ENCODE results near the gene DPM2. TPM values are rescaled to one million over a fixed set of nuclear protein-coding genes. Genes with fewer than 3 reads are reported as not detected.

The DPM2 gene
- total RNA-seq, 1 donor from 2014 or later = 34.0 TPM

DNA sequence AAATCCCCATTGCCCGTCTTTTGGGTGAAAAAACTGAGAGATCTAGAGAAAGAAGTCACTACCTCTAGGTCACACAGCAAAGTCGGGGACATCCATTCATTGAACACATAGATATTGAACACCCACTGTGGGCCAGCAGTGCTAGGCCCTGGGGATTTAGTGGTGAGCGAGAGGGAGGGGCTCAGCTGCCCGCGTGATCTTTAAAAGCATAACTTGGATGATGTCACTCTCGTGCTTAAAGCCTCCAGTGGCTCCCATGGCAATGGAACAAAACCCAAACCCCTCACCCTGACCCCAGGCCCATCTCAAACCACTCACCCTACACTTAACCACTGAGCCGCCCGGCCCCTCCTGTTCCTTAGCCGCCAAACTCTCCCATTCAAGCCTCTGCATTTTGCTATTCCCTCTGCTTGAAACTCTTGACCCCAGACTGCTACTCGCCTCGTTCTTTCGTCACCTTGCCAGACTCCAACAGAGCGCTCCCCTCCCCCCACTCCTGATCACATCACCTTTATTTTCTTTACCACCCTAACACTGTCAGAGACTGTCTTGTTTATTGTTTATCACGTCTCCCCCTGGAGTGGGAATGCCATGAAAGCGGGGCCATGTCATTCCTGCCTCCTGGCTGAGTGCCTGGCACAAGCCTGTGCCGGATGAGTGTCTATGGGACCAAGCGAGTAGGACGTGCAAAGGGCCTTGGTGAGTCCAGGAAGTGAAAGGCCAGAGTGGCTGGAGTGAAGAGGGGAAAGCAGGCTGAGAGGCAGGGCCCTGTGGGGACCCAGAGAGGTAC is 6.4 kb downstream of the DPM2 start:
- peaks cover 2% of the 10 kb centered on the region for H3K36me3 Mint-ChIP-seq (ENCODE audit: insufficient read depth)
- no peak for DNase-seq (ENCODE audit: low spot score, unreplicated experiment)
- H3K9me3 Mint-ChIP-seq (ENCODE audit: low read depth) = no peaks in the 10 kb centered on the region
- H3K27me3 Mint-ChIP-seq = peaks cover 36% of the 10 kb centered on the region
- TF ChIP-seq, protein P1, sequence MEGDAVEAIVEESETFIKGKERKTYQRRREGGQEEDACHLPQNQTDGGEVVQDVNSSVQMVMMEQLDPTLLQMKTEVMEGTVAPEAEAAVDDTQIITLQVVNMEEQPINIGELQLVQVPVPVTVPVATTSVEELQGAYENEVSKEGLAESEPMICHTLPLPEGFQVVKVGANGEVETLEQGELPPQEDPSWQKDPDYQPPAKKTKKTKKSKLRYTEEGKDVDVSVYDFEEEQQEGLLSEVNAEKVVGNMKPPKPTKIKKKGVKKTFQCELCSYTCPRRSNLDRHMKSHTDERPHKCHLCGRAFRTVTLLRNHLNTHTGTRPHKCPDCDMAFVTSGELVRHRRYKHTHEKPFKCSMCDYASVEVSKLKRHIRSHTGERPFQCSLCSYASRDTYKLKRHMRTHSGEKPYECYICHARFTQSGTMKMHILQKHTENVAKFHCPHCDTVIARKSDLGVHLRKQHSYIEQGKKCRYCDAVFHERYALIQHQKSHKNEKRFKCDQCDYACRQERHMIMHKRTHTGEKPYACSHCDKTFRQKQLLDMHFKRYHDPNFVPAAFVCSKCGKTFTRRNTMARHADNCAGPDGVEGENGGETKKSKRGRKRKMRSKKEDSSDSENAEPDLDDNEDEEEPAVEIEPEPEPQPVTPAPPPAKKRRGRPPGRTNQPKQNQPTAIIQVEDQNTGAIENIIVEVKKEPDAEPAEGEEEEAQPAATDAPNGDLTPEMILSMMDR (IDR thresholded peaks at IDR 0.05; ENCODE audit: unreplicated experiment) = no peak
- peaks cover 9% of the 10 kb centered on the region for H3K4me1 Mint-ChIP-seq (ENCODE audit: low read depth)
- peak overlapping the region; percentile 65 for H3K4me3 Mint-ChIP-seq (ENCODE audit: low read depth)
- H3K27ac Mint-ChIP-seq = peak overlapping the region; percentile 82

DNA sequence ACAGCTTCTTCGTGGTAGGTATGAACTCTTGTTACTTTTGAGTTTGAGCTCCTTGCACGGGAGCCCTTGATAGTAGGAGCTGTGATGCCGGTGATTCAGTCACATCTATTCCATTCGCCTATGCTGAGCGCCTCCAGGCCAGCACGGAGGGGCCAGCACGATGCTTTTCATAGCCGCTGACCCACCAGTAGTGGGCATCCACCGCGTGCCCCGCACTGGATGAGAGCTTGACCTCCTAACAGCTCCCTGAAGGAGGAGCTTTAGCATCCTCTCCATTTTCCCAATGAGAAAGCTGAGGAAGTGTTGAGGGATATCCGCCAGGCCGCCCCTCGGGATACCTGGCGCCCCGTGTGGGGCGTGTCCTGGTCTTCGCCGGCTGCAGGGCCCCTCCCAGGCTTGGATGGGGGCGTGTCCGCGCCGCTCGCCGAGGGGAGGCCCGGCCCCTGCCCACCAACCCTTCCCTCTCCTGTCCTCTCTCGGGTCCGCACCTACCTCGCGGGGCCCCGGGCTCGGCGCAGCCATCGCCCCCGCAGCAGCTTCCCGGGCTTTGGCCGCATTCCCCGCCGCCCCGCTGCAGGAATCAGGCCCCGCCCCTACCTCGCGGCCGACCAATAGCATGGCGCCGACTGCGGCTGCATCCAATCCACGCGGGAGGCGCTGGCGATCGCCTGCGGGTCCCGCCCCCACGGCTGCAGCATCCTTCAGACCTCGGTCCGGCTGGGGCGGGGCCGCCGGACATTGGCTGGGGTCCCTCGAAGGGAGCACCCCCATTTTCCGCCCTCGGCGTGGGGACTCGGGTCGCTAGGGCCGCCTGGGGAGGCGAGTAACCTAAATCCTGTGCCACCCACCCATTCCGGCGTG is 7.2 kb downstream of the DPM2 start, which contains the start of gene PIP5KL1:
Gene PIP5KL1 (minus strand): TSS at position 547 of the 861 bp plus-strand sequence. CDS start 25 bp downstream, at position 522.
- TF ChIP-seq, protein P1 (IDR thresholded peaks at IDR 0.05; ENCODE audit: unreplicated experiment) = peak; percentile 28
- DNase-seq (ENCODE audit: low spot score, unreplicated experiment) = peak; percentile 75
- peaks cover 5% of the 10 kb centered on the region for H3K4me1 Mint-ChIP-seq (ENCODE audit: low read depth)
- H3K9me3 Mint-ChIP-seq (ENCODE audit: low read depth) = no peaks in the 10 kb centered on the region
- H3K27ac Mint-ChIP-seq = peak within 1 kb of the TSS; percentile 82
- peaks cover 44% of the 10 kb centered on the region for H3K27me3 Mint-ChIP-seq
- peaks cover 2% of the 10 kb centered on the region for H3K36me3 Mint-ChIP-seq (ENCODE audit: insufficient read depth)
- peak within 1 kb of the TSS; percentile 65 for H3K4me3 Mint-ChIP-seq (ENCODE audit: low read depth)

DNA sequence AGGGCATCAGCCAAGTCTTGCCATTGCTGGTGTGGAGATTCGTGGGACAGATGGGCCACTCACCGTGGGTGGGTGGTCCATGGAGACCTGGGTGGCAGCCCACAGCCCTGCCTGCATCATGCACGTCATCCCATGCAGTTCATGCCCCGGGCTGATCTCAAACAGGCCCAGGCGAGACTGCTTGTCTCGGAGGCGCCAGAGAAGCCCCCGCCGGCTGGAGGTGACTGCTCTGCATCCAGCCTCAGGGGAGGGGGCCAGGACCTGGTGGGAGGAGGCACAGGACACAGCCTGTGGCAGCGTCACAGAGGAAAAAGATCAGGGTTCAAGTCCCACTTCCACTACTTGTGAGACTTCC is 8.1 kb downstream of the DPM2 start:
- TF ChIP-seq, protein P1 (IDR thresholded peaks at IDR 0.05; ENCODE audit: unreplicated experiment) = no peak
- H3K27me3 Mint-ChIP-seq = peaks cover 51% of the 10 kb centered on the region
- no peak for DNase-seq (ENCODE audit: low spot score, unreplicated experiment)
- peak overlapping the region; percentile 41 for H3K4me3 Mint-ChIP-seq (ENCODE audit: low read depth)
- H3K27ac Mint-ChIP-seq = no peak overlapping the region
- H3K9me3 Mint-ChIP-seq (ENCODE audit: low read depth) = no peaks in the 10 kb centered on the region
- peaks cover 2% of the 10 kb centered on the region for H3K36me3 Mint-ChIP-seq (ENCODE audit: insufficient read depth)
- peaks cover 5% of the 10 kb centered on the region for H3K4me1 Mint-ChIP-seq (ENCODE audit: low read depth)

DNA sequence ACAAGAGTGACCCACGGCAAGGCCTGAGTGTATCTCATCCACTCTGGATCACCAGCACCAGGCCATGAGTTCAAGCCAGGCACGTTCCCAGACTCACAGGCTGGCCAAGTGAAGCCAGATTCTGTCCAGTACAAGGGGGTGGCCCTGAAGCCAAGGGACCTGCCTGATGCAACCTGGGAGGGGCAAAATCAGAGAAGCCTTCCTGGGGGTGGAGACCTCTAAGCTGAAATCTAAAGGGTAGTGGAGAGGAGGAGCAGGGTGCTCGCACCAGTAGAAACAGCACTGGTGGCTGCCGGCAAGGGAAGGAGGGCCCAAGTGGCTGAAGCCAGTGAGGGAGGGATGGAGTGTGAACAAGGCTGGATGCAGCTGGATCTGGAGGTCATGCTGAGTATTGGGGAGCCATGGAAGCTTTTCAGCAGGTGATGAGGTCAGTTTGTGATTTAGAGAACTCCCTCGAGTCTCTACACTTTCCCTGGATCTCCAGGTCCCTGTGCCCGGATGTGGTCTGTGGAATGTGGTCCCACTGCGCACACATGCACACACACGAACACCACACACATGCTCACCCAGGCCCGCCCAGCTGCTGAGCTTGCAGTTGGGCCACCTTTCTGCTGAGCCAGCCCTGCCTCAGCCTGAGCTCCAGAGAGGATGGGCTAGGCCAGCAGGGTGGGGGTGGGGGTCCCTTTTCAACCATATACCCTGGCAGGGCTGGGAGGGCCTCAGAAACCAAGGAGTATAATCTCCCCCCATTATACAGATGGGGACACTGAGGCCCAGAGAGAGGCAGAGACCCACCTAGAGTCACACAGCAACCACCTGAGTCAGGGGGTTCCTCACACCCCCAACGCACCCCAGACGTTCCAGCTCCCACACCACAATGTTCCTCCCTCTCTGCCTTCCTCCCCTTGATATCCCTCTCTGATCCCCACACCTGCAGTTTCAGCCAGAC is 8.7 kb downstream of the DPM2 start:
- Mint-ChIP-seq H3K4me3 (ENCODE audit: low read depth) (peak overlapping the region; percentile 26), H3K9me3 (ENCODE audit: low read depth) (no peaks in the 10 kb centered on the region), H3K36me3 (ENCODE audit: insufficient read depth) (no peaks in the 10 kb centered on the region), H3K27me3 (peaks cover 52% of the 10 kb centered on the region), H3K4me1 (ENCODE audit: low read depth) (peaks cover 5% of the 10 kb centered on the region), H3K27ac (no peak overlapping the region)
- no peak for DNase-seq (ENCODE audit: low spot score, unreplicated experiment)
- TF ChIP-seq, protein P1 (IDR thresholded peaks at IDR 0.05; ENCODE audit: unreplicated experiment) = no peak

Data from progenitor cell of endocrine pancreas (in vitro differentiated cells).